ENCODE data around the gene RER1. TPM values are rescaled to one million over a fixed set of nuclear protein-coding genes. Genes with fewer than 3 reads are reported as not detected.
A peak's percentile ranks its signal among the peaks of the same experiment; 100 is the strongest.

The RER1 gene
- total RNA-seq, 1 experiment from 2014 or later = 141 TPM

DNA sequence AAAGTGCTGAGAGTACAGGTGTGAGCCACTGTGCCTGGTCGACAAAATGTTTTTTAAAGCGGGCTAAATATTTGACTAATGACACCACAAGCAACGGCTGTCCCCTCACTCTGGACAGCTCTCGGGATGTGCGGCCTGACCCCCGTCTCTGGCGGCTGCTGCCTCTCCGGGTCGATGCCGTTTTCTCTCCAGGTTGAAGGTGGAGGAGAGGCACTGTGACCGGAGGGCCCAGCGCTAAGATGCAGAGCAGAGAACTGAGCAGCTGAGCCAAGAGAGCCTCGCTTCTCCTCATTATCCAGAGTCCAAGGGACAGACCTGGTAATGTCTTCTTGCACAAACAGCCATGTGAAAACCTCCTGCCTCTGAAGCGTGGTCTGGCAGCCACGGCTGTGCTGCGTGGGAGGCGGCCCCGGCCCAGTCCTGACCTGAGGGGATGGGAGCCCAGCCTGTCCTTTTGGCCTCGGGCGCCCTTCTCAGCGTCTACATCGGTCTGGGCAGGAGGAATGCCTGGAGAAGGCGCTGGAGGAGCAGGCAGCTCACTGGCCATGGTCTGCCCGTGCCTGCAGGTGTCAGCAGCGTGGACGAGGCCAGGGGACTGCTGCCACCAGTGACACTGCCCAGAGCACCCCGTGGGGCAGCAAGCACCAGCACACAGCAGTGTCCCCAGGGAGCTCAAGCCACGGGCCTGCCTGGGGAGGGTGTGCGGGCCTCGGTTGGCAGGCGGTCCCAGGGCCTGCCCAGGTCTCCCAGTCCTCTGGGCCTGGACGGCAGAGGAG, 10.6 kb upstream of the RER1 start:
- no peaks in the 10 kb centered on the region for H3K36me3 ChIP-seq (ENCODE audit: control insufficient read depth, insufficient read depth, low read length)
- H3K9me3 Mint-ChIP-seq (ENCODE audit: unreplicated experiment) = no peaks in the 10 kb centered on the region
- no peaks in the 10 kb centered on the region for H3K36me3 Mint-ChIP-seq (ENCODE audit: insufficient read depth, unreplicated experiment)
- ChIA-PET CTCF (interaction anchor here (1.0 to 1.8 kb wide), 4 partner anchors 10 to 186 kb away, joined by 3 to 29 read pairs (median 6); partner anchors contain the start of genes FAAP20, MORN1 and RER1), POLR2A (no interaction called here)
- TF ChIP-seq, protein P1, sequence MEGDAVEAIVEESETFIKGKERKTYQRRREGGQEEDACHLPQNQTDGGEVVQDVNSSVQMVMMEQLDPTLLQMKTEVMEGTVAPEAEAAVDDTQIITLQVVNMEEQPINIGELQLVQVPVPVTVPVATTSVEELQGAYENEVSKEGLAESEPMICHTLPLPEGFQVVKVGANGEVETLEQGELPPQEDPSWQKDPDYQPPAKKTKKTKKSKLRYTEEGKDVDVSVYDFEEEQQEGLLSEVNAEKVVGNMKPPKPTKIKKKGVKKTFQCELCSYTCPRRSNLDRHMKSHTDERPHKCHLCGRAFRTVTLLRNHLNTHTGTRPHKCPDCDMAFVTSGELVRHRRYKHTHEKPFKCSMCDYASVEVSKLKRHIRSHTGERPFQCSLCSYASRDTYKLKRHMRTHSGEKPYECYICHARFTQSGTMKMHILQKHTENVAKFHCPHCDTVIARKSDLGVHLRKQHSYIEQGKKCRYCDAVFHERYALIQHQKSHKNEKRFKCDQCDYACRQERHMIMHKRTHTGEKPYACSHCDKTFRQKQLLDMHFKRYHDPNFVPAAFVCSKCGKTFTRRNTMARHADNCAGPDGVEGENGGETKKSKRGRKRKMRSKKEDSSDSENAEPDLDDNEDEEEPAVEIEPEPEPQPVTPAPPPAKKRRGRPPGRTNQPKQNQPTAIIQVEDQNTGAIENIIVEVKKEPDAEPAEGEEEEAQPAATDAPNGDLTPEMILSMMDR (IDR thresholded peaks at IDR 0.05; ENCODE audit: insufficient read depth in 1 of 2, low read depth in 1 of 2, low read length in 1 of 2, severe bottlenecking in 1 of 2, unreplicated experiment in 1 of 2) = no peak
- no peak overlapping the region for H3K27ac Mint-ChIP-seq (ENCODE audit: unreplicated experiment)
- BruUV-seq (replicated peaks) = no TSS peak
- no peak overlapping the region for H3K4me3 Mint-ChIP-seq (ENCODE audit: unreplicated experiment)
- no peaks in the 10 kb centered on the region for H3K27me3 ChIP-seq (replicated peaks; ENCODE audit: control insufficient read depth, insufficient read depth, low read length)
- intact Hi-C loops (cut with micrococcal nuclease; ENCODE audit: unreplicated experiment) = no loop called here
- no peak for DNase-seq
- H3K4me1 Mint-ChIP-seq (ENCODE audit: low read depth, unreplicated experiment) = no peaks in the 10 kb centered on the region
- no peaks in the 10 kb centered on the region for H3K4me1 ChIP-seq
- no peak overlapping the region for H3K4me3 ChIP-seq (ENCODE audit: low read depth, low read length)
- H3K27me3 Mint-ChIP-seq (ENCODE audit: insufficient read depth, unreplicated experiment) = no peaks in the 10 kb centered on the region
- H3K9me3 ChIP-seq = no peaks in the 10 kb centered on the region

DNA sequence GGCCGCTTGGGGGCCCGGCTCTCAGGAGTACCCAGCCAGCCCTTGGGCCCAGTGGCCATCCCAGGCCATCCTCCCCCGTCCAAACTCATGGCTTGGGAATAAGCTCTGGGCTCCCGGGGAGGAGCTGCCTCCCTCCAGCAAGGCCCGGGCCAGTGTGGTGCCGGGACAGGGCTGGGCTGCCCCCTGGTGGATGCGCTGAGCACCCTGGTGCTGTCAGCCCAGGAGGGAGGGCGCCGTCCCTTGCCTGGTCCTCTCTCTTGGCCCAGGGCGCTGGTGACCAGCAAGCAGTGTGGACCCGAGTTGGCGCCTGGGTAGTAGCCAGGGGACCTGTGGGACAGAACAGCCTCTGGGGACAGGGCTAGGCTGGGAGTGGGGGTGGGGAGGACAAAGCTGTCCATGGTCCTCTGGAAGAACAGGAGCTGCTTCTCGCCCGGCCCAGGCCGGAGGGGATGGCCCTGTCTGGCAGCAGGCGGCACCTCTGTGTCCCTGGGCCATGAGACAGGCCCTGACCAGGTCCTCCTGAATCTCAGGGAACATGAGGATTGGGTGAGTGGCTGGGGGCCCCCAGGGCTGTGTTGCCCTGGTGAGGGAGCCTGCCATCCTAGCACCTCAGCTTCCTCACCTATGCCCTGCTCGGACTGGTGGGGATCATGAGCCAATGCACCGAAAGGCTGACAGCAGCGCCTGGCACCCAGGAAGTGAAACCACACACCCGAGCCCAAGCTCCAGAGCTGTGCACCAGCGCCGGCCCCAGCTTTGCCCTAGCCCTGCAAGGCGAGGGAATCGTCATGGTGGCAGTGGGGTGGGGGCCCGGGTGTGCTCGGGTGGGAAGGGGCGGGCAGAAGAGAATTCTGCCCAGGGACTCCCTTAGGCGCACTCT, 9.7 kb upstream of the RER1 start:
- Histone ChIP-seq H3K36me3 (ENCODE audit: control insufficient read depth, insufficient read depth, low read length) (no peaks in the 10 kb centered on the region), H3K4me3 (ENCODE audit: low read depth, low read length) (no peak overlapping the region), H3K9me3 (no peaks in the 10 kb centered on the region), H3K4me1 (no peaks in the 10 kb centered on the region), H3K27me3 (replicated peaks; ENCODE audit: control insufficient read depth, insufficient read depth, low read length) (no peaks in the 10 kb centered on the region)
- CTCF ChIA-PET = interaction anchor here (0.6 to 1.8 kb wide), 5 partner anchors 9 to 1233 kb away, joined by 3 to 29 read pairs (median 5); partner anchors contain the start of genes FAAP20, MORN1 and RER1
- Mint-ChIP-seq H3K36me3 (ENCODE audit: insufficient read depth, unreplicated experiment) (no peaks in the 10 kb centered on the region), H3K9me3 (ENCODE audit: unreplicated experiment) (no peaks in the 10 kb centered on the region), H3K27ac (ENCODE audit: unreplicated experiment) (no peak overlapping the region), H3K27me3 (ENCODE audit: insufficient read depth, unreplicated experiment) (no peaks in the 10 kb centered on the region), H3K4me3 (ENCODE audit: unreplicated experiment) (no peak overlapping the region), H3K4me1 (ENCODE audit: low read depth, unreplicated experiment) (no peaks in the 10 kb centered on the region)
- peak in 1 of 2 experiments; percentile 71 for DNase-seq
- intact Hi-C loops (cut with micrococcal nuclease; ENCODE audit: unreplicated experiment) = loop anchor here (1.0 kb wide), 1 partner anchor 187 kb away; no protein-coding TSS in a partner anchor
- TF ChIP-seq, protein P1 (IDR thresholded peaks at IDR 0.05; ENCODE audit: insufficient read depth in 1 of 2, low read depth in 1 of 2, low read length in 1 of 2, severe bottlenecking in 1 of 2, unreplicated experiment in 1 of 2) = peak; percentile 50 to 67
- no TSS peak for BruUV-seq (replicated peaks)
- POLR2A ChIA-PET = interaction anchor here (0.6 kb wide), 1 partner anchor 10 kb away, joined by 5 read pairs; the partner anchor contains the start of gene RER1

Data from Caco-2 (cell line).